Smooth muscle cell of the umbilical artery (primary cell): ENCODE data around the gene EFNA5. TPM values are rescaled to one million over a fixed set of nuclear protein-coding genes. Genes with fewer than 3 reads are reported as not detected.

Source experiments
- total RNA-seq: library from RNA; depleted of rRNA; stranded (reverse); fragments of >200 nt; gene quantifications from 2 replicates; pipeline ENCODE4 v1.2.3, GENCODE V29; 2014

EFNA5 gene
- total RNA-seq = 1.5 and 4.2 TPM in 2 replicates

DNA sequence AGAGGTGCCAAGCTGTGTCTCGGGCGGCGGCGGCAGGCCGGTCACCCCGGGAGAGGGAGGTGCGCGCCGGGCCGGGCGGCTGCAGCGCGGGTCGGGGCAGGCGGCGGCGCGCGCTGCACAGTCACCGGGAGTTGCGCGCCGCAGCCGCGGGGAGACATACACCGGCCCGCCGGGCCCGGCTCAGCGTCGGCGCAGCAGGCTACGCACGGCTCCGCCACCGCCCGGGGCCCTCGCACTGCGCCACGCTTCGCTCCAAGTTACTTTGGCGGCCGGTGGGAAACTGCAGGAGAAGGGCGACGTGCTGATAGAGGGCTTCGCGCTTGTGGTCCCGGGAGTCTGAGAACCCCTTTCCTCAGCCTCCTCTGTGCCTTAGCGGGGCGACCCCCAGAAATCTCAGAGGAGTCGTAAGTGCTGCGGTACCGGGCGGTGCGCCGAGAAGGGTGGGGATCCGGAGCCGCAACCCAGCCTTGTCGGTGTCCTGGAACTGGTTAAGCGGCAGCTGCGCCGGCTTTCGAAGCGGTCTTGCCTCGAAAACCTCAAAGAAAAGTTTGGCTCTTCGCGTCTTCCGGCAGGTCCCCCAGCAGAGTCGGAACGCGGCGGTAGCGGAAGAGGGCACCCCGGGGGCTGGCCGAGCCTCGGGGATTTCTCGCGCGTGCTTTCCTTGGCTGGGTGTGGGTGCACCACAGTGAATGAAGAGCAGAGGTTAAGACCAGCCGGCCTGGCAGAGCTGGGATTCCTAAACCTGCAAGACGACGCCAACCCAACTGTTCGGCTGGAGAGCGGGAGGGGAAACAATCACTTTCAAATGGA, at the start of gene EFNA5:
EFNA5 (minus strand) TSS at position 6 of the 810 bp plus-strand sequence.

